Kidney epithelial cell (primary cell): ENCODE measurements around the gene VOPP1. TPM values are rescaled to one million over a fixed set of nuclear protein-coding genes. Genes with fewer than 3 reads are reported as not detected.
"Not testable (repeated sequence)": the region's sequence is repeated elsewhere in the genome, so short reads cannot be mapped to it uniquely, and the experiment has no call there.

Experiments used
- DNase-seq: peaks from one replicate; pipeline ENCODE4 v3.0.0-alpha.2; 2010; ENCODE audit warnings: low read depth
- H3K27me3 ChIP-seq: 2 replicates; pipeline ENCODE4 v1.6.0; 2011; ENCODE audit warnings: low read length; ENCODE audit not compliant: control insufficient read depth, insufficient read depth
- H3K36me3 ChIP-seq: 2 replicates; pipeline ENCODE4 v1.5.1; 2011; ENCODE audit warnings: low read length; ENCODE audit not compliant: control insufficient read depth, insufficient read depth
- H3K4me3 ChIP-seq: 2 replicates; pipeline ENCODE4 v1.5.1; 2011; ENCODE audit warnings: low read depth, mild to moderate bottlenecking, control low read depth, low read length
- CTCF ChIP-seq: IDR thresholded peaks from 2 replicates; pipeline ENCODE4 v1.5.1; 2011; ENCODE audit warnings: mild to moderate bottlenecking, moderate library complexity, low read length, control low read depth, inconsistent platforms; ENCODE audit not compliant: insufficient read depth, poor library complexity, severe bottlenecking
- total RNA-seq: library from RNA; depleted of rRNA; stranded (reverse); fragments of >200 nt; gene quantifications from 2 replicates; pipeline ENCODE4 v1.2.3, GENCODE V29; 2015

VOPP1 gene
- total RNA-seq = 115 and 118 TPM in 2 replicates

GRCh38 chr7:55572378-55573233 is at the start of gene VOPP1:
TSS of gene VOPP1 (minus strand) at chr7:55572502. CDS start at chr7:55572324, 178 bp downstream.
- no peak for TF ChIP-seq CTCF
- Histone ChIP-seq H3K4me3 (peak within 1 kb of the TSS; percentile 75), H3K27me3 (no peaks in the 10 kb centered on the region), H3K36me3 (no peaks in the 10 kb centered on the region)
- no peak for DNase-seq

GRCh38 chr7:55618913-55619312 is 46.6 kb upstream of the VOPP1 start:
- H3K4me3 ChIP-seq = no peak overlapping the region
- H3K27me3 ChIP-seq = no peaks in the 10 kb centered on the region
- no peaks in the 10 kb centered on the region for H3K36me3 ChIP-seq
- TF ChIP-seq CTCF = no peak
- DNase-seq = no peak

GRCh38 chr7:55614365-55615064 is 42.2 kb upstream of the VOPP1 start:
- not testable (repeated sequence) for DNase-seq, H3K4me3 ChIP-seq

GRCh38 chr7:55609726-55610125 is 37.4 kb upstream of the VOPP1 start:
- not testable (repeated sequence) for H3K27me3 ChIP-seq, H3K36me3 ChIP-seq, DNase-seq, H3K4me3 ChIP-seq

More at GRCh38 chr7:55614365-55615064, 42.2 kb upstream of the VOPP1 start:
- not testable (repeated sequence) for H3K36me3 ChIP-seq, H3K27me3 ChIP-seq

GRCh38 chr7:55605661-55606060 is 33.4 kb upstream of the VOPP1 start:
- not testable (repeated sequence) for H3K4me3 ChIP-seq, H3K27me3 ChIP-seq, DNase-seq, H3K36me3 ChIP-seq

- not testable (repeated sequence) for DNase-seq
- peak; percentile 35 for TF ChIP-seq CTCF
Observed at GRCh38 chr7:55597944-55598499, 25.7 kb upstream of the VOPP1 start.

GRCh38 chr7:55597214-55597739 is 25.0 kb upstream of the VOPP1 start:
- not testable (repeated sequence) for H3K36me3 ChIP-seq, H3K4me3 ChIP-seq, DNase-seq, H3K27me3 ChIP-seq

More at GRCh38 chr7:55597944-55598499, 25.7 kb upstream of the VOPP1 start:
- H3K4me3 ChIP-seq, H3K36me3 ChIP-seq, H3K27me3 ChIP-seq: not testable (repeated sequence)
